ENCODE data around the gene CCDC187. TPM values are rescaled to one million over a fixed set of nuclear protein-coding genes. Genes with fewer than 3 reads are reported as not detected.

CCDC187 gene
- total and polyA plus RNA-seq, 2 experiments from 2014 or later: 0.13 to 1.3 TPM

DNA sequence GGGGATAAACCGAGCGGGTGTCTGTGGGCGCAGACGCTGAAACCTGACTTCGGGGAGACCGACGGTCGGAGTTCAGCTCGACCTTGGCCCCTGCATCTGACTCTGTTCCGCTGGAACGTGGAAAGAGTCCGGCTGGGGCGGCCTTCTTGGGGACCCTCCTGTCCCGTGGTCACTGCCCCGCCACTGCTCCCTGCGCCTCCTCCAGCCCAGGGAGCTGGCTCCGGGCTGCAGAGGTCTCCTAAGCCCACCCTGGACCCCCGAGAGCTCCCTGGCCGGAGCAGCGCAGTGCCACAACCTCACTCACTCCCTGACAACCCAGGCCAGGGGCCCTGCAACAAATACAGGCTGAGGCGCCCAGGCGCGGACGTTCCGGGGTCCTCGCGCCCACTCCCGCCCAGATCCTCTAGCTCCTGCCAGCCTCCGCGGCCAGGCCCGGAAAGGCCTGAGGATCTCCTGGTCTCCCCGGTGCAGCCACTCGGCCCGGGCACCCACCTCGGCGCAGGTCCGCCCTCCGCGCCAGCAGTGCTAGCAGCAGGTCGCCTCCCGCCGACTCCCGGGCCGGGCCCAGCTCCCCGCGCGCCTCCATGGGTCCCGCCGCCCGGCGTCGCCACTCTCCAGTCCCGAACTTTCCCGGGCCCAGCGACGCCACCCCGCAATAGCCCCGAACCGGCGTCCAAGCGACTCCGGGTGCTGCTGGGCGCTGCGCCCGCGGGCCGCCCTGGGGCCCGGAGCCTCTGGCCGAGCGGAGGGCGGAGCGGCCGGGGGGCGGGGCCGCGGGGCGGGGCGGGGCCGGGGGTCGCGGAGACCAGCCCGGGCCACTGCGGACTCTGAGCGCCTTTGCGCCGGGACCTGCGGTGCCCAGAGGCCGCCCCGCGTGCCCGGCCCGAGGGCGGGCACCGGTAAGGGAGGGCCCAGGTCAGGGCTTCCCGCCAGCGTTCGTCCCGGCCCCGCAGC lies 101.2 kb downstream of the CCDC187 start:
- TF ChIP-seq, protein P1, sequence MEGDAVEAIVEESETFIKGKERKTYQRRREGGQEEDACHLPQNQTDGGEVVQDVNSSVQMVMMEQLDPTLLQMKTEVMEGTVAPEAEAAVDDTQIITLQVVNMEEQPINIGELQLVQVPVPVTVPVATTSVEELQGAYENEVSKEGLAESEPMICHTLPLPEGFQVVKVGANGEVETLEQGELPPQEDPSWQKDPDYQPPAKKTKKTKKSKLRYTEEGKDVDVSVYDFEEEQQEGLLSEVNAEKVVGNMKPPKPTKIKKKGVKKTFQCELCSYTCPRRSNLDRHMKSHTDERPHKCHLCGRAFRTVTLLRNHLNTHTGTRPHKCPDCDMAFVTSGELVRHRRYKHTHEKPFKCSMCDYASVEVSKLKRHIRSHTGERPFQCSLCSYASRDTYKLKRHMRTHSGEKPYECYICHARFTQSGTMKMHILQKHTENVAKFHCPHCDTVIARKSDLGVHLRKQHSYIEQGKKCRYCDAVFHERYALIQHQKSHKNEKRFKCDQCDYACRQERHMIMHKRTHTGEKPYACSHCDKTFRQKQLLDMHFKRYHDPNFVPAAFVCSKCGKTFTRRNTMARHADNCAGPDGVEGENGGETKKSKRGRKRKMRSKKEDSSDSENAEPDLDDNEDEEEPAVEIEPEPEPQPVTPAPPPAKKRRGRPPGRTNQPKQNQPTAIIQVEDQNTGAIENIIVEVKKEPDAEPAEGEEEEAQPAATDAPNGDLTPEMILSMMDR (IDR thresholded peaks at IDR 0.05; ENCODE audit: low read depth, low read length): no peak
- no peak for DNase-seq (ENCODE audit: low read depth in 1 of 2, low spot score in 1 of 2)
- Histone ChIP-seq H3K36me3 (no peaks in the 10 kb centered on the region), H3K4me3 (no peak overlapping the region), H3K27me3 (peaks cover 90% of the 10 kb centered on the region), H3K9me3 (ENCODE audit: low read depth) (no peaks in the 10 kb centered on the region), H3K27ac (no peak overlapping the region), H3K4me1 (ENCODE audit: low read depth) (peaks cover 5% of the 10 kb centered on the region)

DNA sequence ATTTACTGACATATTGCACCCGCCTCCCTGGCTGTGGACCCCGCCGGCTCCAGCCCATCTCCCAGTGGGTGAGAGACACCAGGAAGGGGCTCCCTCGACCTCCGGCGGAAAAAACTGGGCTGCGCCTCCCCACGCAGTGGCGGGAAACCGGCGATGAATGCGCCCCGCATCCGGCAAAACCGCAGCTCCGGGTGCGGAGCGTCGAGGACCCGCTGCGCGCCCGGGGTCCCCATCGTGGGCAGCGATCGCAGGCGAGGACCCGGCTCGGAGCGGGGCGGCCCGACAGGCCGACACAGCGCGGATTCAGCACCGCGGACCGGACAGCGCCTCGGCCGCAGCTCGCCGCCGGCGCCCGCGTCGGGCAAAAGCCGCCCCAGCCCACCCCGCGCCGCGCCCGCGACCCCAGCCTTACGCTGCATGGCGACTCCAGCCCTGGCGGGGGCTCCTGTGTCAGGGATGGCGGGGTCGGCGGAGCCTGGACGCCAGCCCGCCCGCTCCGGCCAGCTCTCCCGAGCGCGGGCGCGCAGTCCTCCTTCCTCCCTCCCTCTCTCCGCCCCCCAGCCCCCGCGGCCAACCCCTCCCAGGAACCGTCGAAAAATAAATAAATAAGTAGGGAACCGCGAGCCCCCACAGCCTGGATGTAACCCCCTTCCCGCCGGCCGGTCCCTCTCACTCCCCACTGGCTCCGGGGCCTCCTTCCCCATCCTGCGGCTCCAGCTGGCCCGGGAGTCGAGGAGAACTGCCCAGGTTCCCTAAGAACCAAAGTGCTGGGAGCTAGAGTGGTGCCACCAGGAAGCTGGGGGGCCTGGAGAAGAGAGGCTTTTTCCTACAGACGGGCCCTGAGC lies 102.1 kb downstream of the CCDC187 start:
- Histone ChIP-seq H3K27me3 (peaks cover 99% of the 10 kb centered on the region), H3K4me3 (no peak overlapping the region), H3K4me1 (ENCODE audit: low read depth) (peaks cover 5% of the 10 kb centered on the region), H3K27ac (no peak overlapping the region), H3K36me3 (no peaks in the 10 kb centered on the region), H3K9me3 (ENCODE audit: low read depth) (no peaks in the 10 kb centered on the region)
- peak; percentile 16 to 84 for DNase-seq (ENCODE audit: low read depth in 1 of 2, low spot score in 1 of 2)
- TF ChIP-seq, protein P1 (IDR thresholded peaks at IDR 0.05; ENCODE audit: low read depth, low read length): no peak

DNA sequence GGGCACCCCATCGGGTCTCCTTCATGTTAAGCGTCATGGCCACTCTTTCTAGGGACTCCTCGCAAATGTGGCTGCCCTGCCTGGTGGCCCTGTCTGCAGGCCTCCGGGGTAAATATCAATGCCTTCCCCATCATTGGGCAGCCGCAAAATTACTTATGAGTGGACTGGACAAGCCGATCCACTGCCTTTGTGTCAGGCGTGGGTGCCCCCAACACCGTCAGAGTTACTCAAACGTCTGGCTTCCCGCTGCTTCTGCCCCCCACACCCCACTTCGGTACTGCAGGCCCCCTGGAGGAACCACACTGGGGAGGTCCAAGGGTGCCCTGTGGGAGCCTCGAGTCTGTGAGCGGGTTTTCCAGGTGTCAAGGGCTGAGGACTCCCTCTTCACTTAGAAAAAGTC lies 102.7 kb downstream of the CCDC187 start:
- H3K27ac ChIP-seq: no peak overlapping the region
- no peak for DNase-seq (ENCODE audit: low read depth in 1 of 2, low spot score in 1 of 2)
- TF ChIP-seq, protein P1 (IDR thresholded peaks at IDR 0.05; ENCODE audit: low read depth, low read length): no peak
- no peaks in the 10 kb centered on the region for H3K9me3 ChIP-seq (ENCODE audit: low read depth)
- H3K27me3 ChIP-seq: peaks cover 100% of the 10 kb centered on the region
- H3K4me1 ChIP-seq (ENCODE audit: low read depth): peaks cover 5% of the 10 kb centered on the region
- H3K4me3 ChIP-seq: no peak overlapping the region
- no peaks in the 10 kb centered on the region for H3K36me3 ChIP-seq

DNA sequence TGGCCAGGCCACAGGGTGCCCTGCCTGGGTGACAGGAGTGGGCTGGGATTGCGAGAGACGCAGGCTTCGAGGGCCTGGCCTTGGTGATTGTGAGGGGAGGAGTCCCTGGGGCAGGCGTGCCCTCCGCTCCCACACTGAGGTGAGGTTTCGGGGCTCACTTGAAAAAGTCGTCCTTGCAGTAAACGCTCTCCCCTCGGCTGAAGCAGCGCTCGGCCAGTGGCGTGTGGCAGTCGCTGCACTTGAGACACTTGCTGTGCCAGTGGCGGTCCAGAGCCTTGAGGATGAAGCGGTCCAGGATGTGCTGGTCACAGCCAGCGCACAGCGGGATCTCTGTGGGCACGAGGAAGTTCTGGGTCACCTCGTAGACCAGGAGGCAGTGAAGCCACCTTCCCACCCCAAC lies 103.5 kb downstream of the CCDC187 start:
- H3K27ac ChIP-seq: no peak overlapping the region
- H3K4me3 ChIP-seq: no peak overlapping the region
- DNase-seq (ENCODE audit: low read depth in 1 of 2, low spot score in 1 of 2): no peak
- no peaks in the 10 kb centered on the region for H3K9me3 ChIP-seq (ENCODE audit: low read depth)
- H3K36me3 ChIP-seq: no peaks in the 10 kb centered on the region
- TF ChIP-seq, protein P1 (IDR thresholded peaks at IDR 0.05; ENCODE audit: low read depth, low read length): no peak
- H3K4me1 ChIP-seq (ENCODE audit: low read depth): peaks cover 5% of the 10 kb centered on the region
- peaks cover 100% of the 10 kb centered on the region for H3K27me3 ChIP-seq

Other genes starting within 250 kb of the CCDC187 start
- gene NACC2, start 208.8 kb downstream of the CCDC187 start, total RNA-seq: 12.0 and 12.2 TPM in 2 replicates
- gene NACC2, start 208.8 kb downstream of the CCDC187 start, polyA plus RNA-seq: 4.4 and 5.0 TPM in 2 replicates
- 29.3 and 41.6 TPM in 2 replicates for gene TMEM250, start 185.2 kb downstream of the CCDC187 start, total RNA-seq
- gene TMEM250, start 185.2 kb downstream of the CCDC187 start, polyA plus RNA-seq: 25.6 and 27.0 TPM in 2 replicates
- not detected in 2 replicates for gene LHX3, start 99.0 kb downstream of the CCDC187 start, total RNA-seq
- not detected in 2 replicates for gene LHX3, start 99.0 kb downstream of the CCDC187 start, polyA plus RNA-seq
- 10.5 and 11.5 TPM in 2 replicates for gene QSOX2, start 58.3 kb downstream of the CCDC187 start, total RNA-seq
- 1.7 TPM in 2 replicates for gene QSOX2, start 58.3 kb downstream of the CCDC187 start, polyA plus RNA-seq
- gene GPSM1, start 23.4 kb upstream of the CCDC187 start, total RNA-seq: 88.3 and 116 TPM in 2 replicates
- gene GPSM1, start 23.4 kb upstream of the CCDC187 start, polyA plus RNA-seq: 52.2 and 58.5 TPM in 2 replicates
- 28.0 and 45.4 TPM in 2 replicates for gene DNLZ, start 59.6 kb upstream of the CCDC187 start, total RNA-seq
- 31.8 and 48.2 TPM in 2 replicates for gene DNLZ, start 59.6 kb upstream of the CCDC187 start, polyA plus RNA-seq
- 0.46 and 2.1 TPM in 2 replicates for gene CARD9, start 69.6 kb upstream of the CCDC187 start, total RNA-seq
- 2.1 TPM in 2 replicates for gene CARD9, start 69.6 kb upstream of the CCDC187 start, polyA plus RNA-seq
- 9.6 and 12.7 TPM in 2 replicates for gene SNAPC4, start 96.1 kb upstream of the CCDC187 start, total RNA-seq
- gene SNAPC4, start 96.1 kb upstream of the CCDC187 start, polyA plus RNA-seq: 7.7 and 8.7 TPM in 2 replicates
- gene ENTR1, start 106.5 kb upstream of the CCDC187 start, total RNA-seq: 25.6 and 38.3 TPM in 2 replicates
- gene ENTR1, start 106.5 kb upstream of the CCDC187 start, polyA plus RNA-seq: 25.5 and 30.2 TPM in 2 replicates
- gene PMPCA, start 106.6 kb upstream of the CCDC187 start, total RNA-seq: 73.5 and 74.5 TPM in 2 replicates
- gene PMPCA, start 106.6 kb upstream of the CCDC187 start, polyA plus RNA-seq: 128 and 146 TPM in 2 replicates
- gene INPP5E, start 135.8 kb upstream of the CCDC187 start, total RNA-seq: 19.2 and 26.8 TPM in 2 replicates
- gene INPP5E, start 135.8 kb upstream of the CCDC187 start, polyA plus RNA-seq: 14.9 and 19.5 TPM in 2 replicates
- gene SEC16A, start 178.9 kb upstream of the CCDC187 start, total RNA-seq: 33.5 and 39.5 TPM in 2 replicates
- 32.3 and 35.8 TPM in 2 replicates for gene SEC16A, start 178.9 kb upstream of the CCDC187 start, polyA plus RNA-seq
- 17.8 and 20.9 TPM in 2 replicates for gene NOTCH1, start 242.0 kb upstream of the CCDC187 start, total RNA-seq
- 7.1 and 7.3 TPM in 2 replicates for gene NOTCH1, start 242.0 kb upstream of the CCDC187 start, polyA plus RNA-seq

Measured in cardiac muscle cell (in vitro differentiated cells and primary cell).